NCI-H2107 (cell line): ENCODE results near the gene NACC2.

Source experiments
- DNase-seq: peaks from one replicate; lab custom pipeline; 2025; lab: John Stamatoyannopoulos, UW

Gene NACC2

GRCh38 chr9:136023410-136024225 is 71.5 kb downstream of the NACC2 start:
- DNase-seq, result no peak

DNA sequence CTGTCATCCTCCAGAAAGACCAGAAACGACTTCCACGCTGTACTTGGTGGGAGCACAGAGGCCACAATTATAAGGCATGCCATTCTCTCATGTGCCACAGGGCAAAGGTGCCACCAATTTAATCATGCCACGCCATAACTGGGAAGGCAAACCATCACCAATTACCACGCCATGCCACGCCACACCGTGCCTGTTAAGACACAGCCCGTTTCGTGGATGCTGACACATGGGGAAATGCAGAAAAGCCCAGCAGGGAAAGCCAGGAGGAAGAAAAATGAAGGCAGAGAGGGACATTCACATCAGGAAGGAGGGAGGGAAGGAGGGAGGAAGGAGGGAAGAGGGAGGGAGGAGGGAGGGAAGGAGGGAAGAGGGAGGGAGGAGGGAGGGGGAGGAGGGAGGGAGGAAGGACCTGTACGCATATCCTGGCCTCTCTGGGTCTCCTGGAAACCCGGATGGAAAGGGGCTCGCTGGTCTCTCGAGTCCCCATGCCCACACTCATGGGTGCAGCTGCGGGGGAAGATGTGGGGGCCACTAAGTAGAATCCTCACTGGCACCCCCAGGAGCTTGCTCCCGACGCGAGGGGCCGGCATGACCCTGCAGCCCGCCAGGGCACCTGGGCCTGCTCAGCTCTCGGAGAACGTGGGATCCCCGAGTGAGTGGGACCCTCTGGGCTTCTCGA is 72.2 kb downstream of the NACC2 start:
- no peak for DNase-seq

GRCh38 chr9:136021872-136022681 is 73.0 kb downstream of the NACC2 start:
- DNase-seq, result no peak

- no peak for DNase-seq
Measured at GRCh38 chr9:136021171-136021871, 73.8 kb downstream of the NACC2 start.

GRCh38 chr9:136020671-136021070 is 74.4 kb downstream of the NACC2 start:
- no peak for DNase-seq

GRCh38 chr9:136020206-136020605 is 74.9 kb downstream of the NACC2 start:
- no peak for DNase-seq

DNA sequence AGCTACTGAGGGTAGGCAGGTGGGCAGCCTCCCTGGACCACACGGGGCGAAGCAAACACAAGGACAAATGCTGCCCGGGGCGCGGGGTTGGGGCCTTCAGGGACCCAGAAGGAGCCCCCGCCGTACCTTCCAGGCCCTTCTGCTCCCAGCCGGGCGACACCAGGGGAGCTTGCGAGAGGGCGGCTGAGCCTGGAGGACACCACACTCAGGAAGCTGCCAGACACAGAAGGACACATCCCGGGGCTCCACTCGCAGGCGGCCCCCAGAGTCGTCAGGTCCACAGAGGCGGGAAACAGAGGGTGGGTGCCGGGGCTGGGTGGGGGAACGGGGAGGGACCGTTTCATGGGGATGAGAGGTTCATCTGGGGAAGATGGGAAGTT is 75.4 kb downstream of the NACC2 start:
- no peak for DNase-seq

GRCh38 chr9:136019041-136019680 is 75.9 kb downstream of the NACC2 start:
- DNase-seq, result no peak

DNA sequence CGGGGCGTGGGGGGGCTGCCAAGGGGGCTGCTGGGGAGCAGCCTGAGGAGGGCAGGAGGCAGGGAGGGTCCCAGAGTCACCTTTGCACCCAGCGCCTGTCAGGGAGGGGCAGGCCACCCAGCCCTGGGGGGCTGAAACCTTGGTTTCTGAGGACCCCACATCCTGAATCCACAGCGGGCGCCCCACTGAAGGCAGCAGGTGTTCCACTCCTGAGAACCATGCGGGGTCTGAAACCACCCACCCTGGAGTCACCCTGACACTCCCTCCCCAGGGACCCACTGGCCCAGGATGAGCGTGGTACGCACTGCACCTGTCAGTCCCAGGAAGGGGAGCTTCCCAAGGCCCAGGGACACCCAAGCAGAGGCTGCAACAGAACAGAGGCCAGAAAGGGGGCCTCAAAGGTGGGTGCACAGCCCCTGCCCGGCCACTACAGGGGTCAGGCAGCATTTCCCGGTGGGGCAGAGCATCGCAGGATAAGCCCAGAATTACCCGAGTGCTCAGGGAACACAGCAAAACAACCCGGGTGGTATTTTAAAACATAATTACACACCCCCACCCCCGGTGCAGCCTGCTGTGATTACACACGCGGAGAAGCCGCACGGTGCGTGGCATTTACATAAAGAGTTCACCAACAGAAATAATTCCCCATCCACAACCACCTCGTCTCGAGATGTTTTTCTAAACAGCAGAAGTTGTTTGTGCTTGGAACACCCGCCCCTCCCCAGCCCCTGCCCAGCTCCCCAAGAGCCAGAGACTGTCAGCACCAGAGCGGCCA is 76.6 kb downstream of the NACC2 start:
- no peak for DNase-seq

GRCh38 chr9:136017289-136018190 is 77.5 kb downstream of the NACC2 start:
- no peak for DNase-seq

DNA sequence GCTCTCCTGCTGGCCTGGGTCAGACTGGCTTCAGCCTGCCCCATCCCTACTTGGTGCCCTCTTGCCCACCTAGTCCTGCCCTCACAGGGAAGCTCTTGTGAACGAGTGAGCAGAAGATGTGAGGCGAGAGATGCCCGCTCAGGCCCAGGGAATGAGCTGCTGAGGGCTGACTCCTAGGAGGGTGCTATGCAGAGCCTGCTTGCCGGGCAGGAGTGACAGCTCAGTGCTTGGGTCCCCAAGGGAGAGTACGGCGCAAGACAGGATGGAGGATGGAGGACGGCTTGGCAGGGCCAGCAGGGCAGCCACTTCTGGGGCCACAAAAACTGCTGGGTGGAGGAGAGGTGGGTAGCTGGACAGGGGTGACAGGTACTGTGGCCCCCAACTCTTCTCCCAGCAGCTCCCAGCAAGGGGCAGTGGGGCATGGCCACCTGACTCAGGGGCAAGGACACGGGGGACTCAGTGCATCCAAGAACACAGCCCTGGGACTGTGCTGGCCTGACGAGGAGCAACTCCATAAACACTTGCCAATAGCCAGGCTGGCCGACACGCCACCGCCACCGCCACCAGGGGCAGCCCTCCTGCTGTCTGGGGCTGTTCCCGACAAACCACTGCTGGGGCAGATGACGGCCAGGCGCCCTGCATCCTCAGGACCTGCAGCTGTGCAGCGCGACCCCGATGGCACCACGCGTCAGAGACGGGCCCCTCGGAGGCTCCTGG is 78.4 kb downstream of the NACC2 start:
- DNase-seq, result no peak

GRCh38 chr9:136015656-136016571 is 79.2 kb downstream of the NACC2 start:
- DNase-seq, result no peak

GRCh38 chr9:136014924-136015633 is 80.0 kb downstream of the NACC2 start:
- no peak for DNase-seq

GRCh38 chr9:136014147-136014923 is 80.8 kb downstream of the NACC2 start:
- no peak for DNase-seq

DNA sequence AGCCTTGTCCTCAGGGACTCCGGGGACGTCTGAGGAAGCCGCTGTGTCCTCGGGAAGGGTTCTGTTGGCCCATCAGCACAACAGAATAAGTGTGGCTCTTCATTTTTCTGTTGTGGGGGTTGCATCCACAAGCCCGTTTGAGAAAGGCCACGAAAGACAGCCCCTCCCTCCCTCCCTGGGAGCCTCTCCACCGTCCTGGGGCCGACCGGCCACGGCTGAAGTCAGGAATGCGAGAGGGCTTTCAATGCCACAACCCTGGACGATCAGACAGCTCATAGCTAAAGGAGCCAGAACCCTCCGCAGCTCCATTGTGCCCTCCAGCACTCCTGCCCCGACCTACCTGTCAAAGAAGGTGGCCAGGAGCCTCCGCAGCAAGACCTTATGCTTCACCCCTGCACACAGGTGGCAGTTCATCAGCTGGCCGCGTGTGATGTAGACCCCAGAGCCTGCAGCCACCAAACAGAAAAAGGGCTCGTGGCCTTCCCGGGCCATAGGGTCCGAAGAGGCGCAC is 81.5 kb downstream of the NACC2 start:
- no peak for DNase-seq

GRCh38 chr9:136013116-136013515 is 82.0 kb downstream of the NACC2 start:
- DNase-seq, result no peak
